Transverse colon (tissue), 4 donors: ENCODE results near the gene TEDDM1. TPM values are rescaled to one million over a fixed set of nuclear protein-coding genes. Genes with fewer than 3 reads are reported as not detected.

Source experiments
- DNase-seq: peaks from one replicate; pipeline ENCODE4 v3.0.0-alpha.2; 2019
- H3K27ac ChIP-seq, 4 donors: fragments of 200-600 bp; sonication (generic); 2 replicates each; pipeline ENCODE4 v1.5.1; 2016 to 2018; ENCODE audit warnings: inconsistent platforms in 4 of 4
- H3K27me3 ChIP-seq: fragments of 200-600 bp; sonication (generic); 2 replicates; pipeline ENCODE4 v1.5.1; 2017; ENCODE audit warnings: inconsistent platforms
- H3K36me3 ChIP-seq, 4 donors: fragments of 200-600 bp; sonication (generic); 2 replicates each; pipeline ENCODE4 v1.5.1; 2017 to 2019; ENCODE audit warnings: inconsistent platforms in 4 of 4
- H3K4me1 ChIP-seq, 4 donors: fragments of 200-600 bp; sonication (generic); 2 replicates each; pipeline ENCODE4 v1.5.1; 2017 to 2020; ENCODE audit warnings: inconsistent platforms in 4 of 4
- H3K4me3 ChIP-seq, 4 donors: fragments of 200-600 bp; sonication (generic); 1 replicate in 1 of 4; 2 replicates in 3 of 4; pipeline versions ENCODE4 v1.5.1 to v1.6.1; 2017 to 2019; ENCODE audit warnings: inconsistent platforms in 4 of 4
- H3K9me3 ChIP-seq, 2 donors: fragments of 200-600 bp; sonication (generic); 2 replicates each; pipeline ENCODE4 v1.5.1; 2017 to 2019; ENCODE audit warnings: inconsistent platforms in 2 of 2
- CTCF ChIP-seq, 5 experiments: fragments of 200-600 bp in 3 of 5; fragments of 450-650 bp in 2 of 5; sonication (generic) in 3 of 5; IDR thresholded peaks; 1 replicate in 2 of 5; 2 replicates in 3 of 5; pipeline ENCODE4 v1.5.1; 2016 to 2017; ENCODE audit warnings: antibody characterized with exemption in 5 of 5, inconsistent platforms in 3 of 5, mild to moderate bottlenecking in 2 of 5, moderate library complexity in 1 of 5
- EP300 ChIP-seq: sonication (generic); formaldehyde crosslinking; IDR thresholded peaks from one replicate; pipeline ENCODE4 v1.6.1; 2017; ENCODE audit warnings: antibody characterized with exemption, low read depth
- POLR2A ChIP-seq: fragments of 450-650 bp; IDR thresholded peaks from one replicate; pipeline ENCODE4 v1.6.1; 2016; ENCODE audit warnings: antibody characterized with exemption, mild to moderate bottlenecking, moderate library complexity
- POLR2AphosphoS5 ChIP-seq, 3 donors: sonication (generic); formaldehyde crosslinking; IDR thresholded peaks; one replicate each; pipeline ENCODE4 v1.6.1; 2016; ENCODE audit warnings: antibody characterized with exemption in 3 of 3
- WGBS, 2 donors: methylation state at CpG; one replicate each; pipeline ENCODE4 v1.1.5; 2018; ENCODE audit warnings: low coverage in 1 of 2; 5-methylcytosine and 5-hydroxymethylcytosine counted together
- in situ Hi-C, 4 donors: fragments of 200-750 bp; cut with MboI; loops; one replicate each; pipeline versions ENCODE4 v1.15.0 to v1.15.1; 2017; ENCODE audit warnings: low sequenced_read_pairs in 3 of 4, low pct_ligation_motif_present in 1 of 4, low pct_unique_long_range_greater_than_20kb in 1 of 4
- intact Hi-C: fragments of 100-400 bp; cut with DNase I; formaldehyde crosslinking; loops from one replicate; pipeline ENCODE4 v1.15.1; 2023; ENCODE audit warnings: low total_unique reads
- total RNA-seq, 4 donors: library from RNA; depleted of rRNA; stranded (reverse); fragments of >200 nt; gene quantifications; one replicate each; pipeline ENCODE4 v1.1.0, GENCODE V29; 2016

TEDDM1 gene
- total RNA-seq, 4 donors from 2014 or later, result not detected

GRCh38 chr1:182392050-182393028 is 8.1 kb downstream of the TEDDM1 start:
- intact Hi-C loops (no loop called here), in situ Hi-C loops (loop anchor here in 1 of 4 donors (10.0 kb wide), 1 partner anchor 248 kb away; no protein-coding TSS in a partner anchor)
- Histone ChIP-seq H3K27me3 (no peaks in the 10 kb centered on the region), H3K4me3 (peak overlapping the region; percentile 84 to 98 (median 86)), H3K36me3 (peaks cover 0 to 19% (median 8%) of the 10 kb centered on the region in 4 donors), H3K9me3 (no peaks in the 10 kb centered on the region), H3K27ac (peak overlapping the region; percentile 97 to 100 (median 98)), H3K4me1 (peaks cover 4 to 42% (median 24%) of the 10 kb centered on the region in 4 donors)
- 18 to 70% methylated on average over 8 to 36 of the region's 47 CpGs for WGBS, 2 donors
- TF ChIP-seq POLR2A (no peak), POLR2AphosphoS5 (IDR thresholded peaks at IDR 0.05) (no peak), CTCF (IDR thresholded peaks at IDR 0.05) (no peak)
- peak; percentile 49 for DNase-seq

GRCh38 chr1:182391362-182392049 is 9.0 kb downstream of the TEDDM1 start, which contains the start of gene GLUL:
TSS of gene GLUL (minus strand) at chr1:182391790. CDS start at chr1:182388737, 3,053 bp downstream.
- Histone ChIP-seq H3K4me3 (peak within 1 kb of the TSS; percentile 84 to 98 (median 86)), H3K36me3 (peaks cover 0 to 28% (median 13%) of the 10 kb centered on the region in 4 donors), H3K9me3 (no peaks in the 10 kb centered on the region), H3K27me3 (no peaks in the 10 kb centered on the region), H3K27ac (peak within 1 kb of the TSS; percentile 97 to 100 (median 98)), H3K4me1 (peaks cover 0 to 39% (median 22%) of the 10 kb centered on the region in 4 donors)
- intact Hi-C loops, result no loop called here
- TF ChIP-seq POLR2A, result peak; percentile 99
- TF ChIP-seq EP300, result no peak
- peak; percentile 98 to 99 (median 99) for TF ChIP-seq POLR2AphosphoS5 (IDR thresholded peaks at IDR 0.05)
- TF ChIP-seq CTCF (IDR thresholded peaks at IDR 0.05), result peak in 2 of 5 experiments; percentile 37 to 42
- in situ Hi-C loops, result loop anchor here in 1 of 4 donors (10.0 kb wide), 1 partner anchor 247 kb away; no protein-coding TSS in a partner anchor
- WGBS, 2 donors, result 1% methylated on average over 48 of the region's 70 CpGs; no CpG with 5 or more reads in 1 of the 2 donors
- peak; percentile 95 for DNase-seq

GRCh38 chr1:182391028-182391361 is 9.5 kb downstream of the TEDDM1 start:
- peaks cover 0 to 39% (median 21%) of the 10 kb centered on the region in 4 donors for H3K4me1 ChIP-seq
- H3K27ac ChIP-seq, result peak overlapping the region; percentile 97 to 100 (median 98)
- WGBS, 2 donors, result 1% methylated on average over 35 of the region's 35 CpGs; no CpG with 5 or more reads in 1 of the 2 donors
- no peak for DNase-seq
- peaks cover 0 to 33% (median 18%) of the 10 kb centered on the region in 4 donors for H3K36me3 ChIP-seq
- TF ChIP-seq POLR2A (no peak), CTCF (IDR thresholded peaks at IDR 0.05) (peak in 4 of 5 experiments; percentile 28 to 70 (median 47)), POLR2AphosphoS5 (IDR thresholded peaks at IDR 0.05) (peak in 1 of 3 donors; percentile 4)
- H3K27me3 ChIP-seq, result no peaks in the 10 kb centered on the region
- no peaks in the 10 kb centered on the region for H3K9me3 ChIP-seq
- intact Hi-C loops, result no loop called here
- peak overlapping the region; percentile 84 to 98 (median 86) for H3K4me3 ChIP-seq
- in situ Hi-C loops, result loop anchor here in 1 of 4 donors (10.0 kb wide), 1 partner anchor 246 kb away; no protein-coding TSS in a partner anchor
